ENCODE measurements around the gene TCF21. TPM values are rescaled to one million over a fixed set of nuclear protein-coding genes. Genes with fewer than 3 reads are reported as not detected.
"Not testable (repeated sequence)": the region's sequence is repeated elsewhere in the genome, so short reads cannot be mapped to it uniquely, and the experiment has no call there.

Gene TCF21
- total RNA-seq, 2 experiments from 2014 or later: not detected

GRCh38 chr6:133894795-133895358 is 6.0 kb downstream of the TCF21 start:
- no peaks in the 10 kb centered on the region for H3K9me3 Mint-ChIP-seq
- H3K4me3 Mint-ChIP-seq: no peak overlapping the region
- DNase-seq: no peak
- H3K27me3 Mint-ChIP-seq: peaks cover 88% of the 10 kb centered on the region
- no peak overlapping the region for H3K27ac Mint-ChIP-seq
- H3K4me1 Mint-ChIP-seq: peaks cover 24% of the 10 kb centered on the region
- no peaks in the 10 kb centered on the region for H3K36me3 Mint-ChIP-seq

GRCh38 chr6:133895573-133896343 is 6.8 kb downstream of the TCF21 start:
- H3K4me1 Mint-ChIP-seq: peaks cover 18% of the 10 kb centered on the region
- no peaks in the 10 kb centered on the region for H3K9me3 Mint-ChIP-seq
- DNase-seq: no peak
- H3K27me3 Mint-ChIP-seq: peaks cover 85% of the 10 kb centered on the region
- H3K27ac Mint-ChIP-seq: no peak overlapping the region
- H3K36me3 Mint-ChIP-seq: no peaks in the 10 kb centered on the region
- H3K4me3 Mint-ChIP-seq: no peak overlapping the region

DNA sequence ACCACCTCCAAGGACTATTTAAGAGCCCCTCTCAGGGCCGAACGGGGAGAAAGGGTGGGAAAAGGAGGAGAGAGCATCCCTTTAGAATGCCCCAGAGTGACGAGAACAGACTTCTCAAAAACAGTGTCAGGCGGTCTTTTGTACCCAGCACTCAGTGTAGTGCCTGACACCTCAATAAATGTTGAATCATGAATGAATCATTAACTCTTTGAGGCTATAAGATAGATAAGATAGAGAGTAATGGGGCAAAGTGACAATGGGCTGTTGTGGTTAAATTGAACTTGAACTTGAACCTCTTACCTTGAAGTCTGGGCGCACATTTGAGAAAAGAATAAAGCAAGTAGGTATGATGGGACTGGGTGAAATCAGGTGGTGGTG is 7.4 kb downstream of the TCF21 start:
- H3K9me3 Mint-ChIP-seq: no peaks in the 10 kb centered on the region
- H3K36me3 Mint-ChIP-seq: no peaks in the 10 kb centered on the region

GRCh38 chr6:133898263-133898662 is 9.3 kb downstream of the TCF21 start:
- no peaks in the 10 kb centered on the region for H3K36me3 Mint-ChIP-seq
- DNase-seq: no peak
- H3K4me3 Mint-ChIP-seq: no peak overlapping the region
- H3K9me3 Mint-ChIP-seq: no peaks in the 10 kb centered on the region
- H3K27ac Mint-ChIP-seq: no peak overlapping the region
- H3K27me3 Mint-ChIP-seq: peaks cover 61% of the 10 kb centered on the region
- peaks cover 5% of the 10 kb centered on the region for H3K4me1 Mint-ChIP-seq

More for the DNA sequence above, 7.4 kb downstream of the TCF21 start:
- no peak overlapping the region for H3K27ac Mint-ChIP-seq
- DNase-seq: no peak
- no peak overlapping the region for H3K4me3 Mint-ChIP-seq
- peaks cover 14% of the 10 kb centered on the region for H3K4me1 Mint-ChIP-seq
- peaks cover 79% of the 10 kb centered on the region for H3K27me3 Mint-ChIP-seq

GRCh38 chr6:133899556-133899955 is 10.6 kb downstream of the TCF21 start:
- DNase-seq: no peak
- Mint-ChIP-seq H3K27me3 (peaks cover 60% of the 10 kb centered on the region), H3K9me3 (no peaks in the 10 kb centered on the region), H3K36me3 (no peaks in the 10 kb centered on the region), H3K27ac (no peak overlapping the region), H3K4me3 (no peak overlapping the region), H3K4me1 (peaks cover 4% of the 10 kb centered on the region)

GRCh38 chr6:133903855-133904254 is 14.9 kb downstream of the TCF21 start:
- no peaks in the 10 kb centered on the region for H3K36me3 Mint-ChIP-seq
- no peaks in the 10 kb centered on the region for H3K4me1 Mint-ChIP-seq
- H3K27ac Mint-ChIP-seq: no peak overlapping the region
- no peak for DNase-seq
- H3K27me3 Mint-ChIP-seq: peaks cover 45% of the 10 kb centered on the region
- H3K9me3 Mint-ChIP-seq: no peaks in the 10 kb centered on the region
- no peak overlapping the region for H3K4me3 Mint-ChIP-seq

DNA sequence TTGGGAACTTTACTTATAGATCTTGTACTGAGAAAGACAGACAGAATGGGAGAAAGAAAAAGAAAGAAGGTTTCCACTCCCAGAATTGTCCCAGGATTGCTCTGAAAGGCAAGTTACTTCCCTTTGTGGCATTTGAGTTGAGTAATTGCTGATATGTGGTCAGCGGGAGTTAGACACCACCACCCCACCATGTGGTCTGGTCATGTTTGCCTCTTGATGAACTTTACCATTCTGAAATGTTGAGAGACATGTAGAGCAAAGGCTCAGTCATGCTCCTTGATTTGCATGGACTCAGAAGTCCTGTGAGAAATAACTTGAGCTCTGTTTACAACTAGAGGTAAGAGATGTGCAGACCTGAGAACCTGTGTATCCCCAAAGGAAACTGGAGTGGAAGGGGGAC is 17.1 kb downstream of the TCF21 start:
- Mint-ChIP-seq H3K36me3 (no peaks in the 10 kb centered on the region), H3K27ac (no peak overlapping the region), H3K27me3 (peaks cover 57% of the 10 kb centered on the region), H3K4me1 (no peaks in the 10 kb centered on the region), H3K4me3 (no peak overlapping the region), H3K9me3 (no peaks in the 10 kb centered on the region)
- no peak for DNase-seq

DNA sequence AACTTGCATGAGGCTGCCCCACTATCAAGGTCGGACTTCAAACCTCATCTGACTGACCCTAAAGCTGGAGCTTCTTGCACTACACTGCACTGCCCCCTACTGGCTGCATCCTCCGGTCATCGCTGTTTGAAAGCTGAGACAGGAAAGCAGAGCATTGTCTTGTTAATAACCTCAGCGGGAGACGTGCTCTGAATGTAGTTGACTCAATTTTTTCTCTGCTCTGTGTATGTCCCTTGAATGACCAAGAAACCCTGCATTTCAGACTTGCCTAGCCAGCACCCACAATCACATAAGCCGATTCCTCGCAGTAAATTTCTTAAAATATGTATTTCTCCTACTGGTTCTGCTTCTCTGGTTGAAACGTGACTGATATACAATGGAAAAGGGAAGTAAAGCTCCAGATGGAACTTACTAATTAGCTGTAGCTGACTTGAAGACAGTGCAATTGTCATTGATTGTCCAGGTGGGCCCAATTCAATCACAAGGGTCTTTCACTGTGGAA is 27.8 kb downstream of the TCF21 start:
- Mint-ChIP-seq H3K4me1 (peaks cover 5% of the 10 kb centered on the region), H3K27ac (no peak overlapping the region), H3K36me3 (no peaks in the 10 kb centered on the region), H3K9me3 (no peaks in the 10 kb centered on the region), H3K27me3 (peaks cover 38% of the 10 kb centered on the region), H3K4me3 (no peak overlapping the region)
- peak; percentile 70 for DNase-seq

GRCh38 chr6:133917781-133918180 is 28.9 kb downstream of the TCF21 start:
- no peaks in the 10 kb centered on the region for H3K36me3 Mint-ChIP-seq
- H3K9me3 Mint-ChIP-seq: no peaks in the 10 kb centered on the region
- H3K4me1 Mint-ChIP-seq: peaks cover 5% of the 10 kb centered on the region
- no peak for DNase-seq
- peaks cover 35% of the 10 kb centered on the region for H3K27me3 Mint-ChIP-seq
- H3K4me3 Mint-ChIP-seq: no peak overlapping the region
- H3K27ac Mint-ChIP-seq: no peak overlapping the region

DNA sequence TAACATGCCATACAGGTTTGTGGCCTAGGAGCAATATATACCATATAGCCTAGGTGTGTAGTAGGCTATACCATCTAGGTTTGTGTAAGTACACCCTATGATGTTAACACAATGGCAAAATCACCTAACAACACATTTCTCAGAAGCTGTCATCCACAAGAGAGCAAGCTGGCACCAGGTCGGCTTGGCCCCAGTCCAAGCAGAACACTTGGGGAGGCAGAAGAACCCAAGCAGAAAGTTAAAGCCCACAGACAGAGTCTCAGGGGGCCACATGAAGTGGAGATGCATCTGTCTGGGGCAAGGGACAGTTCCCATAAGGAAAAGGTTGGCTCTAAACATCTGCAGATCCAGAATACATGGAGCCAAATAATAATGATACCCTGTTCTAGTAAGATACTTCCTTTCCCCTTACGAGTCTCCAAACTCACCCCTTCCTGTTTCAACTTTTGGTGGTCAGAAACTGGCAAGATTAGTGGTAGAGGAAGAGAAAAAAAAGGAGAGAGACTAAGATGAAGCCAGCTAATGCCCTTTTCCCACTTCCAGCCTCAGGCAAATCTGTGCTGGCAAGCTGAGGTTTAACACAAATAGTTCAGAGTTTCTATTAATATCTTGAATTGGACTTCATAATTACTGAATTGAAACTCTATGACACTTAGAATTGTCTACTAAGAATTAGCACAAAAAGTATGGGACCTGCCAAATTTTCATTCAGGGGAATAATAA is 29.5 kb downstream of the TCF21 start:
- H3K36me3 Mint-ChIP-seq: no peaks in the 10 kb centered on the region
- DNase-seq: no peak
- no peak overlapping the region for H3K27ac Mint-ChIP-seq
- H3K4me1 Mint-ChIP-seq: peaks cover 5% of the 10 kb centered on the region
- H3K9me3 Mint-ChIP-seq: no peaks in the 10 kb centered on the region
- peaks cover 35% of the 10 kb centered on the region for H3K27me3 Mint-ChIP-seq
- H3K4me3 Mint-ChIP-seq: no peak overlapping the region

DNA sequence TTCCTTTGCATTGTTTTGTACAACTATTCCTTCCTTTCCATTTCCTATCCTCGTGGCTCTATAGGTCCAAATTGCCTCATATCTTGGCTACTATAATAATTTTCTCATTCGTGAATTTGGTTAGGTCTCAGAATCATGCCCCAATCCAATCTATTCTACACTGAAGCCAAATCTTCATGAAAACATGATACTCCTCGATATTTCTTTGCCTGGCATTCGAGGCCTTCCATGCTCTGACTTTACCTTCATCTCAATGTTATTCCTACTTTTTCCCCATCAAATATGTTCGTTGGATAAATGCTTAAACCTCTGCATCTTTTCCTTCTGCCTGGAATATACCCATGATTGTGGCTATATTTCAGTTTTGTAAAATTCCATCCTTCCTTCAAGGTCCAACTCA is 30.4 kb downstream of the TCF21 start:
- Mint-ChIP-seq H3K4me1 (peaks cover 5% of the 10 kb centered on the region), H3K4me3 (no peak overlapping the region), H3K27me3 (peaks cover 35% of the 10 kb centered on the region), H3K9me3 (no peaks in the 10 kb centered on the region), H3K27ac (no peak overlapping the region), H3K36me3 (no peaks in the 10 kb centered on the region)
- no peak for DNase-seq

- Mint-ChIP-seq H3K4me1 (peaks cover 5% of the 10 kb centered on the region), H3K27ac (no peak overlapping the region), H3K4me3 (no peak overlapping the region), H3K27me3 (peaks cover 40% of the 10 kb centered on the region), H3K36me3 (no peaks in the 10 kb centered on the region), H3K9me3 (no peaks in the 10 kb centered on the region)
- DNase-seq: peak; percentile 63
These were observed 32.4 kb downstream of the TCF21 start for GRCh38 chr6:133921249-133921859.

DNA sequence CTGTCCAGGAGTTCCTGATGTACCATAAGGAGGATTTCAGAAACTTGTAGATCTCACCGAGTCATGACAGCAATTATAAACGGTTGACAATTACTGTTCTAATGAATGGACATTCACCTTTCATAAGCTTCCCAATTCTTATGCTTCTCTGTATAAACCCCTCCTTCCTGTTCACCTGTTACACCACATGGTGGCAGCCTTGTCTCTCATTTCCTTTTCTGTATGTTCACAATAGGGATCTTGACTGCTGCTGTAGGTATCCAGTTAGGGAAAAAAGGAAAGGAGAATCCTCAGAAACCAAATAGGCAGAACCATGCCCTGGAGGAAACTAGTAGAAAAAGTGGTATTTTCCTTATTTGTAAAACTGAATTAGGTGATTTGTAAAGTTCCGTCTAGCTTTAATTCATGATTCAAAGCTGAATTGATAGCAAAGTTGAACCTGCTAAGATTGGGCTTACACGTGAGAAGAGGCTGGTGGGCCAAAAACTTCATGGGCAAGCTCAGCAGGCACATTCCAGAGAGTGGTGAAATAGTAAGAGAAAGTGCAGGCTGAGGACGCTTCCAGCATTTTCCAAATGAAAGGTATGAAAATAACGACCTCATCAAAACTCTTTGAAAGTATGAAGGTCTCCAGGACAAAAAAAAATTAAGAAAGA is 35.2 kb downstream of the TCF21 start:
- H3K4me1 Mint-ChIP-seq: no peaks in the 10 kb centered on the region
- DNase-seq: peak; percentile 38
- H3K4me3 Mint-ChIP-seq: no peak overlapping the region
- peaks cover 53% of the 10 kb centered on the region for H3K27me3 Mint-ChIP-seq
- H3K27ac Mint-ChIP-seq: no peak overlapping the region
- no peaks in the 10 kb centered on the region for H3K36me3 Mint-ChIP-seq
- H3K9me3 Mint-ChIP-seq: no peaks in the 10 kb centered on the region

DNA sequence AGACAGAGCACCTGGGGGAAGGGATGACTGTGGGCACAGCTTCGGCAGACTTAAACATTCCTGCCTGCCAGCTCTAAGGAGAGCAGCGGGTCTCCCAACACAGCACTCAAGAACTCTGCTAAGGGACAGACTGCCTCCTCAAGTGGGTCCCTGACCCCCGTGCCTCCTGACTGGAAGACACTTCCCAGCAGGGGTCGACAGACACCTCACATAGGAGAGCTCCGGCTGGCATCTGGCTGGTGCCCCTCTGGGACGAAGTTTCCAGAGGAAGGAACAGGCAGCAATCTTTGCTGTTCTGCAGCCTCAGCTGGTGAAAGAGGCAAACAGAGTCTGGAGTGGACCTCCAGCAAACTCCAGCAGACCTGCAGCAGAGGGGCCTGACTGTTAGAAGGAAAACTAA is 42.3 kb downstream of the TCF21 start:
- H3K27ac Mint-ChIP-seq, H3K4me3 Mint-ChIP-seq, H3K36me3 Mint-ChIP-seq, DNase-seq, H3K4me1 Mint-ChIP-seq: not testable (repeated sequence)
- Mint-ChIP-seq H3K27me3 (peaks cover 53% of the 10 kb centered on the region), H3K9me3 (peaks cover 11% of the 10 kb centered on the region)

GRCh38 chr6:133936352-133936751 is 47.4 kb downstream of the TCF21 start:
- H3K4me1 Mint-ChIP-seq, H3K4me3 Mint-ChIP-seq, H3K36me3 Mint-ChIP-seq, DNase-seq, H3K27ac Mint-ChIP-seq: not testable (repeated sequence)
- peaks cover 46% of the 10 kb centered on the region for H3K27me3 Mint-ChIP-seq
- H3K9me3 Mint-ChIP-seq: peaks cover 11% of the 10 kb centered on the region
